Measurements from ENCODE around the gene LSM12.

DNA sequence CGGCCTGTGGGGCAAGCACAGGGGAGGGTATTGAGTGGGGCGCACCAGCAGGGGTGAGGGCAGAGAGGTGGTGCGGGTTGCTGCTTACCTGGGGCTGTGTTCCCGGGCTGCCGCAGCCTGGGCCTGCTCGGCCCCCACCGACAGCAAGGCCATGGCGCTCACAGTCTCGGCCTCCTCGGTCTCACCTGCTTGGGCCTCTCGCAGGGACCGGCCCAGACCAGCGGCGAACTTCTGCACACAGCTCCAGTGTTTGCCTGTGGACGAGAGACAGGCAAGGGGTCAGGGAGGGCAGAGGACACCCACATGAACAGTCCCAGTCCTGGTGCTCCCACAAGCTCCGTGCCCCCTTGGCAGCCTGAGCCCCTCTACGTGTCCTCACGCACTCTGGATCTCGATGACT, 11.9 kb upstream of the LSM12 start:
- no peak for TF ChIP-seq RFX5 (IDR thresholded peaks at IDR 0.05; ENCODE audit: low read length)
- TF ChIP-seq YY1 (IDR thresholded peaks at IDR 0.05; ENCODE audit: low read depth): no peak
- TF ChIP-seq REST (IDR thresholded peaks at IDR 0.05; ENCODE audit: low read depth, low read length): no peak
- TF ChIP-seq, protein P1, sequence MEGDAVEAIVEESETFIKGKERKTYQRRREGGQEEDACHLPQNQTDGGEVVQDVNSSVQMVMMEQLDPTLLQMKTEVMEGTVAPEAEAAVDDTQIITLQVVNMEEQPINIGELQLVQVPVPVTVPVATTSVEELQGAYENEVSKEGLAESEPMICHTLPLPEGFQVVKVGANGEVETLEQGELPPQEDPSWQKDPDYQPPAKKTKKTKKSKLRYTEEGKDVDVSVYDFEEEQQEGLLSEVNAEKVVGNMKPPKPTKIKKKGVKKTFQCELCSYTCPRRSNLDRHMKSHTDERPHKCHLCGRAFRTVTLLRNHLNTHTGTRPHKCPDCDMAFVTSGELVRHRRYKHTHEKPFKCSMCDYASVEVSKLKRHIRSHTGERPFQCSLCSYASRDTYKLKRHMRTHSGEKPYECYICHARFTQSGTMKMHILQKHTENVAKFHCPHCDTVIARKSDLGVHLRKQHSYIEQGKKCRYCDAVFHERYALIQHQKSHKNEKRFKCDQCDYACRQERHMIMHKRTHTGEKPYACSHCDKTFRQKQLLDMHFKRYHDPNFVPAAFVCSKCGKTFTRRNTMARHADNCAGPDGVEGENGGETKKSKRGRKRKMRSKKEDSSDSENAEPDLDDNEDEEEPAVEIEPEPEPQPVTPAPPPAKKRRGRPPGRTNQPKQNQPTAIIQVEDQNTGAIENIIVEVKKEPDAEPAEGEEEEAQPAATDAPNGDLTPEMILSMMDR (IDR thresholded peaks at IDR 0.05): no peak
- no peak for TF ChIP-seq CHD2 (IDR thresholded peaks at IDR 0.05; ENCODE audit: low read length, partially characterized antibody)
- no peak for TF ChIP-seq SMC3 (IDR thresholded peaks at IDR 0.05; ENCODE audit: low read depth, low read length)
- no peak for TF ChIP-seq POLR2AphosphoS5 (IDR thresholded peaks at IDR 0.05; ENCODE audit: low read depth, low read length)
- TF ChIP-seq, protein P2, sequence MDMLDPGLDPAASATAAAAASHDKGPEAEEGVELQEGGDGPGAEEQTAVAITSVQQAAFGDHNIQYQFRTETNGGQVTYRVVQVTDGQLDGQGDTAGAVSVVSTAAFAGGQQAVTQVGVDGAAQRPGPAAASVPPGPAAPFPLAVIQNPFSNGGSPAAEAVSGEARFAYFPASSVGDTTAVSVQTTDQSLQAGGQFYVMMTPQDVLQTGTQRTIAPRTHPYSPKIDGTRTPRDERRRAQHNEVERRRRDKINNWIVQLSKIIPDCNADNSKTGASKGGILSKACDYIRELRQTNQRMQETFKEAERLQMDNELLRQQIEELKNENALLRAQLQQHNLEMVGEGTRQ (IDR thresholded peaks at IDR 0.05; ENCODE audit: borderline replicate concordance, low read depth, low read length): no peak
- TF ChIP-seq GATA2 (CRISPR knock-in tag; IDR thresholded peaks at IDR 0.05): no peak
- TF ChIP-seq, protein P3, sequence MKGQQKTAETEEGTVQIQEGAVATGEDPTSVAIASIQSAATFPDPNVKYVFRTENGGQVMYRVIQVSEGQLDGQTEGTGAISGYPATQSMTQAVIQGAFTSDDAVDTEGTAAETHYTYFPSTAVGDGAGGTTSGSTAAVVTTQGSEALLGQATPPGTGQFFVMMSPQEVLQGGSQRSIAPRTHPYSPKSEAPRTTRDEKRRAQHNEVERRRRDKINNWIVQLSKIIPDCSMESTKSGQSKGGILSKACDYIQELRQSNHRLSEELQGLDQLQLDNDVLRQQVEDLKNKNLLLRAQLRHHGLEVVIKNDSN (IDR thresholded peaks at IDR 0.05; ENCODE audit: borderline replicate concordance, low read depth): no peak
- TF ChIP-seq TCF12 (IDR thresholded peaks at IDR 0.05): no peak
- no peak for TF ChIP-seq JUND (IDR thresholded peaks at IDR 0.05)
- TF ChIP-seq RAD21 (IDR thresholded peaks at IDR 0.05; ENCODE audit: low read length): no peak
